Suprapubic skin (tissue), 4 donors: ENCODE results near the gene PCBD2. TPM values are rescaled to one million over a fixed set of nuclear protein-coding genes. Genes with fewer than 3 reads are reported as not detected.

Experiments
- DNase-seq, 2 donors: peaks; one replicate each; pipeline ENCODE4 v3.0.0-alpha.2; 2019; ENCODE audit warnings: low spot score in 2 of 2
- H3K27ac ChIP-seq: fragments of 200-600 bp; sonication (generic); one replicate; pipeline ENCODE4 v1.5.1; 2019
- H3K27me3 ChIP-seq: fragments of 200-600 bp; sonication (generic); one replicate; pipeline ENCODE4 v1.5.1; 2019
- H3K36me3 ChIP-seq: fragments of 200-600 bp; sonication (generic); one replicate; pipeline ENCODE4 v1.5.1; 2019
- H3K4me1 ChIP-seq: fragments of 200-600 bp; sonication (generic); one replicate; pipeline ENCODE4 v1.5.1; 2019
- H3K4me3 ChIP-seq: fragments of 200-600 bp; sonication (generic); one replicate; pipeline ENCODE4 v1.5.1; 2019; ENCODE audit warnings: mild to moderate bottlenecking
- H3K9me3 ChIP-seq: fragments of 200-600 bp; sonication (generic); one replicate; pipeline ENCODE4 v1.5.1; 2019
- EP300 ChIP-seq: sonication (generic); formaldehyde crosslinking; IDR thresholded peaks from one replicate; pipeline ENCODE4 v1.6.1; 2017; ENCODE audit warnings: antibody characterized with exemption
- POLR2A ChIP-seq, 2 donors: fragments of 450-650 bp; IDR thresholded peaks; one replicate each; pipeline ENCODE4 v1.6.1; 2017; ENCODE audit warnings: antibody characterized with exemption in 2 of 2, mild to moderate bottlenecking in 2 of 2, moderate library complexity in 2 of 2
- POLR2AphosphoS5 ChIP-seq, 3 donors: sonication (generic); formaldehyde crosslinking; IDR thresholded peaks; one replicate each; pipeline ENCODE4 v1.6.1; 2017; ENCODE audit warnings: antibody characterized with exemption in 3 of 3
- WGBS: methylation state at CpG from one replicate; pipeline ENCODE4 v1.1.5; 2018; 5-methylcytosine and 5-hydroxymethylcytosine counted together
- total RNA-seq, 4 donors: library from RNA; depleted of rRNA; stranded (reverse); fragments of >200 nt; gene quantifications; one replicate each; pipeline ENCODE4 v1.1.0, GENCODE V29; 2016
- TF ChIP-seq, protein P1 (sequence below), 2 donors: fragments of 200-600 bp in 1 of 2; fragments of 450-650 bp in 1 of 2; sonication (generic) in 1 of 2; IDR thresholded peaks; one replicate each; pipeline ENCODE4 v1.5.1; 2016 to 2019; ENCODE audit warnings: antibody characterized with exemption in 2 of 2, mild to moderate bottlenecking in 1 of 2, moderate library complexity in 1 of 2

Gene PCBD2
- total RNA-seq, 4 donors from 2014 or later = 8.2 to 13.4 (median 9.1) TPM

DNA sequence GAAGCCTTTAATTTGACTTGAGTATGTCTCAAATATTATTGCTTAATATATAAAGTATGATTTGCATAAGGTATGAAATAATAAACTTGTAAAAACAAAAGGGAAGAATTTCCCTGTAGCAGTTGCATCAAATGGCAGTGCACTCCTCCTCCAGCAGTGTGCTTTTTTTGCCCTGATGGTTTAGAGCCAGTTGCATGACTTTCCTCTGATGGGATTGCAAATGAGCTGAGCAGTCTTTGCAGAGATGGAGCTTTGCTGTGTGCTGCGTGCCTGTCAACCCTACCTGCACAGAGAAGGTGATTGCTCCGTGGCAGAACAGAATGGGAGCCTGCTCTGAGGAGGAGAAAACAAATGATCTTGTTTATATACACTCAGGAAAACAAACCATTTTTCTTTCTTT, 40.1 kb downstream of the PCBD2 start:
- WGBS = 78% methylated on average over 2 of the region's 2 CpGs
- Histone ChIP-seq H3K4me1 (peaks cover 7% of the 10 kb centered on the region), H3K27ac (no peak overlapping the region), H3K9me3 (no peaks in the 10 kb centered on the region), H3K36me3 (no peaks in the 10 kb centered on the region), H3K27me3 (no peaks in the 10 kb centered on the region), H3K4me3 (no peak overlapping the region)
- TF ChIP-seq EP300 = no peak
- TF ChIP-seq, protein P1, sequence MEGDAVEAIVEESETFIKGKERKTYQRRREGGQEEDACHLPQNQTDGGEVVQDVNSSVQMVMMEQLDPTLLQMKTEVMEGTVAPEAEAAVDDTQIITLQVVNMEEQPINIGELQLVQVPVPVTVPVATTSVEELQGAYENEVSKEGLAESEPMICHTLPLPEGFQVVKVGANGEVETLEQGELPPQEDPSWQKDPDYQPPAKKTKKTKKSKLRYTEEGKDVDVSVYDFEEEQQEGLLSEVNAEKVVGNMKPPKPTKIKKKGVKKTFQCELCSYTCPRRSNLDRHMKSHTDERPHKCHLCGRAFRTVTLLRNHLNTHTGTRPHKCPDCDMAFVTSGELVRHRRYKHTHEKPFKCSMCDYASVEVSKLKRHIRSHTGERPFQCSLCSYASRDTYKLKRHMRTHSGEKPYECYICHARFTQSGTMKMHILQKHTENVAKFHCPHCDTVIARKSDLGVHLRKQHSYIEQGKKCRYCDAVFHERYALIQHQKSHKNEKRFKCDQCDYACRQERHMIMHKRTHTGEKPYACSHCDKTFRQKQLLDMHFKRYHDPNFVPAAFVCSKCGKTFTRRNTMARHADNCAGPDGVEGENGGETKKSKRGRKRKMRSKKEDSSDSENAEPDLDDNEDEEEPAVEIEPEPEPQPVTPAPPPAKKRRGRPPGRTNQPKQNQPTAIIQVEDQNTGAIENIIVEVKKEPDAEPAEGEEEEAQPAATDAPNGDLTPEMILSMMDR (IDR thresholded peaks at IDR 0.05) = no peak
- no peak for TF ChIP-seq POLR2AphosphoS5 (IDR thresholded peaks at IDR 0.05)
- no peak for TF ChIP-seq POLR2A (IDR thresholded peaks at IDR 0.05)
- DNase-seq = no peak

DNA sequence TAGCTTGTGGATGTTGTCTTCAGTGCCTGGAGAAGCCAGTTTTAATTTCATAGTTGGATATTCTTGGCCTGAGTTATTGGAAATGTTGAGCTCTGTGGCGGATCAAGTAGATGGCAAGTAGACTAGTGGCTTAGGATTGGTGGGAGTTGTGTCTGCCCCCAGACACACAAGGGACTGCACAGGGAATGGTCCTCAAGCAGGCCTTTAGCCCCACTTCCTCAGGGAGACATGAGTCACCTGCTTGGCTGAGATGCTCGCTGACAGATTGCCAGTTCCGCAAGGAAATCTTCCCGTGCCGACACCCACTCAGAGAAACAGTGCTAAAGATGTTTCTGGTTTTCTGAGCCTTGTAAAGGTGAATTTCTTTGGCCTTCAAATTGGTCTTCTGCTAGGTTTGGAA, 44.0 kb downstream of the PCBD2 start:
- no peak for DNase-seq
- H3K4me1 ChIP-seq = peaks cover 7% of the 10 kb centered on the region
- TF ChIP-seq, protein P1 (IDR thresholded peaks at IDR 0.05) = no peak
- TF ChIP-seq POLR2A (IDR thresholded peaks at IDR 0.05) (no peak), EP300 (no peak), POLR2AphosphoS5 (IDR thresholded peaks at IDR 0.05) (no peak)
- WGBS = 30% methylated on average over 4 of the region's 5 CpGs
- H3K27me3 ChIP-seq = no peaks in the 10 kb centered on the region
- H3K4me3 ChIP-seq = no peak overlapping the region
- no peaks in the 10 kb centered on the region for H3K9me3 ChIP-seq
- no peaks in the 10 kb centered on the region for H3K36me3 ChIP-seq
- no peak overlapping the region for H3K27ac ChIP-seq

DNA sequence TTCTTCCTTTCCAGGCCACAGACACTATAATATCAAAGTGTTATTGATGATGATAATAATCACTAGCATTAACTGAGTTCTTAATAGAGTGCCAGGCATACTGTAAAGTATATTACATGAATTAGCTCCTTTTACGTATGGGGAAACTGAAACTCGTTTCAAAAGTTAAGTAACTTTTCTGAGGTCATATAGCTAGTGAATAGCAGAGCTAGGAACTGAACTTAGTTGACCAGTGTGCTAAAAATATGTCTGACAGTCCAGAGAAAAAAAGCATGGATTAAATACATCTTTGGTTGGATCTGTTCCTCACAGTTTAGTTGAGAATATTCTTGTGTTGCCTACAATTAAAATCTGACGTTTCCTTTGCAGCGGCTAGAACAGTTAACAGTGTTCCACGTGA, 44.4 kb downstream of the PCBD2 start:
- TF ChIP-seq EP300 (no peak), POLR2A (IDR thresholded peaks at IDR 0.05) (no peak), POLR2AphosphoS5 (IDR thresholded peaks at IDR 0.05) (no peak)
- TF ChIP-seq, protein P1 (IDR thresholded peaks at IDR 0.05) = no peak
- Histone ChIP-seq H3K4me3 (no peak overlapping the region), H3K4me1 (peaks cover 7% of the 10 kb centered on the region), H3K9me3 (no peaks in the 10 kb centered on the region), H3K27ac (no peak overlapping the region), H3K27me3 (no peaks in the 10 kb centered on the region), H3K36me3 (no peaks in the 10 kb centered on the region)
- no peak for DNase-seq
- 69% methylated on average over 5 of the region's 5 CpGs for WGBS

DNA sequence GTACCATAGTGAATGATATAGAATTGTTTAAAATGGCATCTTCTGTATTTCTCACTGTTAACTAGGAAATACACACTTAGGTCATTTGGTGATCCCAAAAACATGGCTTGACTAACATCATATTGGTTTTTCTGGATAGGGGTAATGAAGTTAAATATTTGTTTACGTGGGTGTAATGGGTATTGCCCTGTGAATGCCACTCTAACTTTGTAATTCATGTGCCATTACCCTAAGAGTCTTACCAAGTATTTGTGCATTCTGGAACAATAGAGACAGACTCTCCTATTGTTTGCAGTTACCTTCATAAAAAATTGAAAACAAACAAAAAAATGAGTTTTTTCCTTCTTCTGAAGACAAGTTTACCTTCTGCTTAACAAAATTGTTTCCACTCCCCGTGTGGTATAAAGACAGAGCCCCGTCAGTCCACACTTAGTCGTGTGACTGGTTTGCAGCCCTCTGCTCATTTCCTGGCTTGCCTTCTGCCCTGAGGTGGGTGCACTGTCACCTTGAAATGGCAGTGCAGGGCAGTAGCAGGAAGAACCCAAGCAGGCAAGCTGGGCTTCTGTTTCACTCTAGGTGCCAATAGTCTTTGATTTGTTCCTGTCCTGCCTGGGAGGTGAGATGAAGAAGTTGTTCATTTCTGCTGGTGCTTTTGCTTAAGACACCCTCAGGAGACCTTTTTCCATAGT, 53.1 kb downstream of the PCBD2 start:
- Histone ChIP-seq H3K4me3 (no peak overlapping the region), H3K27me3 (no peaks in the 10 kb centered on the region), H3K9me3 (no peaks in the 10 kb centered on the region), H3K36me3 (peaks cover 23% of the 10 kb centered on the region), H3K4me1 (no peaks in the 10 kb centered on the region), H3K27ac (no peak overlapping the region)
- no peak for TF ChIP-seq POLR2A (IDR thresholded peaks at IDR 0.05)
- TF ChIP-seq EP300 = no peak
- TF ChIP-seq POLR2AphosphoS5 (IDR thresholded peaks at IDR 0.05) = no peak
- TF ChIP-seq, protein P1 (IDR thresholded peaks at IDR 0.05) = no peak
- no peak for DNase-seq
- WGBS = 88% methylated on average over 4 of the region's 4 CpGs

DNA sequence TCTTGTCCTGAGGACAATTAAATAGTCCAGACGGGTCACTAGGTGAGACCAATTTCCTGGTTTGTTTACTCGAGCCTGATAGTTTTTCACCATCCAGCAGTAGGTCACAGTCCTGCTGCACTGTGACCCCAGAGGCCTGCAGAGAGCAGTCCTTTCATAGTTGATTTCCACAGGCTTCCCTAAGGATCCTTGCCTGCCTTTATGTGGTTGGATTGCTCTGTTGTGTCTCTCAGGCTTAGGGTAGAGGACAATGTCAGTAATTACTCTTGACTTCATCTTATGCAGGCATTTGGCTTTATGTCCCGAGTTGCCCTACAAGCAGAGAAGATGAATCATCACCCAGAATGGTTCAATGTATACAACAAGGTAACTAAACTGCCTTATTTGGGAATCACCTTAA, 53.8 kb downstream of the PCBD2 start:
- Histone ChIP-seq H3K9me3 (no peaks in the 10 kb centered on the region), H3K27me3 (no peaks in the 10 kb centered on the region), H3K27ac (no peak overlapping the region), H3K4me3 (no peak overlapping the region), H3K4me1 (no peaks in the 10 kb centered on the region), H3K36me3 (peaks cover 23% of the 10 kb centered on the region)
- DNase-seq = no peak
- 56% methylated on average over 3 of the region's 3 CpGs for WGBS
- TF ChIP-seq POLR2AphosphoS5 (IDR thresholded peaks at IDR 0.05) (no peak), POLR2A (IDR thresholded peaks at IDR 0.05) (no peak), EP300 (no peak)
- TF ChIP-seq, protein P1 (IDR thresholded peaks at IDR 0.05) = no peak
